Endodermal cell (in vitro differentiated cells): Measurements from ENCODE around the gene TOP2B. TPM values are rescaled to one million over a fixed set of nuclear protein-coding genes. Genes with fewer than 3 reads are reported as not detected.

Source experiments
- DNase-seq: peaks from one replicate; pipeline ENCODE4 v3.0.0-alpha.2; 2017
- H3K27ac ChIP-seq: 2 replicates; pipeline ENCODE4 v1.5.1; 2013; ENCODE audit warnings: mild to moderate bottlenecking, low read depth, low read length, moderate library complexity
- H3K27me3 ChIP-seq: 2 replicates; pipeline ENCODE4 v1.6.1; 2013; ENCODE audit warnings: mild to moderate bottlenecking, low read length, moderate library complexity; ENCODE audit not compliant: insufficient read depth, control insufficient read depth, poor library complexity, severe bottlenecking
- H3K36me3 ChIP-seq: 2 replicates; pipeline ENCODE4 v1.7.0; 2013; ENCODE audit warnings: mild to moderate bottlenecking, low read length, moderate library complexity; ENCODE audit not compliant: control insufficient read depth, insufficient read depth
- H3K4me1 ChIP-seq: one replicate; pipeline ENCODE4 v1.7.0; 2013; ENCODE audit warnings: low read length; ENCODE audit not compliant: control insufficient read depth, insufficient read depth
- H3K4me3 ChIP-seq: 2 replicates; pipeline ENCODE4 v1.5.1; 2013; ENCODE audit warnings: mild to moderate bottlenecking, low read length, moderate library complexity
- H3K9ac ChIP-seq: 2 replicates; pipeline ENCODE4 v1.6.1; 2013; ENCODE audit warnings: mild to moderate bottlenecking, low read length, moderate library complexity; ENCODE audit not compliant: poor library complexity, severe bottlenecking; ENCODE audit errors: extremely low read depth
- H3K9me3 ChIP-seq: 2 replicates; pipeline ENCODE4 v1.6.1; 2013; ENCODE audit warnings: mild to moderate bottlenecking, low read length, moderate library complexity; ENCODE audit not compliant: control insufficient read depth
- H3K27ac Mint-ChIP-seq: 2 replicates; pipeline ENCODE4 v1.8.0; 2020; ENCODE audit warnings: mixed read lengths
- H3K27me3 Mint-ChIP-seq: 2 replicates; pipeline ENCODE4 v1.8.0; 2021; ENCODE audit warnings: mild to moderate bottlenecking, mixed read lengths; ENCODE audit not compliant: insufficient read depth
- H3K36me3 Mint-ChIP-seq: 2 replicates; pipeline ENCODE4 v1.8.0; 2020; ENCODE audit warnings: low read depth, mixed read lengths
- H3K4me1 Mint-ChIP-seq: 2 replicates; pipeline ENCODE4 v1.8.0; 2020; ENCODE audit warnings: mixed read lengths
- H3K4me3 Mint-ChIP-seq: 2 replicates; pipeline ENCODE4 v1.8.0; 2020; ENCODE audit warnings: mild to moderate bottlenecking, moderate library complexity, mixed read lengths
- H3K9me3 Mint-ChIP-seq: 2 replicates; pipeline ENCODE4 v1.8.0; 2020; ENCODE audit warnings: mild to moderate bottlenecking, mixed read lengths
- CTCF ChIP-seq: fragments of 200-600 bp; sonication (generic); conservative IDR thresholded peaks from 2 replicates; pipeline ENCODE4 v1.5.0; 2021; ENCODE audit warnings: antibody characterized with exemption, mild to moderate bottlenecking
- WGBS, 2 experiments: methylation state at CpG; one replicate each; pipeline versions ENCODE4 v1.1.5 to v1.1.7; 2013; ENCODE audit warnings: missing lambda C conversion rate in 2 of 2, mixed read lengths in 1 of 2; ENCODE audit not compliant: insufficient coverage in 1 of 2, insufficient read length in 1 of 2; 5-methylcytosine and 5-hydroxymethylcytosine counted together
- total RNA-seq, 2 donors: library from RNA; stranded (reverse); fragmentation: NEBNext Ultra II Directional in 1 of 2; extraction: Animal tissue kit (Norgen Biotek cat#: 25700) in 1 of 2; gene quantifications; 2 replicates in 1 of 2; 3 replicates in 1 of 2; pipeline ENCODE4 v1.2.1, GENCODE V29; 2021

The TOP2B gene
- total RNA-seq, 2 donors from 2014 or later, result 182 to 209 TPM

- Histone ChIP-seq H3K4me1 (no peaks in the 10 kb centered on the region), H3K27me3 (no peaks in the 10 kb centered on the region), H3K4me3 (no peak overlapping the region), H3K27ac (no peak overlapping the region), H3K9me3 (no peaks in the 10 kb centered on the region), H3K9ac (no peak overlapping the region), H3K36me3 (no peaks in the 10 kb centered on the region)
- H3K4me3 Mint-ChIP-seq, result no peak overlapping the region
- peaks cover 5% of the 10 kb centered on the region for H3K4me1 Mint-ChIP-seq
- TF ChIP-seq CTCF, result no peak
- H3K36me3 Mint-ChIP-seq, result no peaks in the 10 kb centered on the region
- DNase-seq, result no peak
- 83 to 93% methylated on average over 1 of the region's 1 CpG for WGBS, 2 experiments
- H3K9me3 Mint-ChIP-seq, result no peaks in the 10 kb centered on the region
- no peaks in the 10 kb centered on the region for H3K27me3 Mint-ChIP-seq
- no peak overlapping the region for H3K27ac Mint-ChIP-seq
Observed at GRCh38 chr3:25687742-25688141, 23.0 kb upstream of the TOP2B start.

GRCh38 chr3:25686766-25687165 lies 22.1 kb upstream of the TOP2B start:
- Mint-ChIP-seq H3K9me3 (no peaks in the 10 kb centered on the region), H3K36me3 (no peaks in the 10 kb centered on the region), H3K27ac (no peak overlapping the region), H3K27me3 (no peaks in the 10 kb centered on the region), H3K4me3 (no peak overlapping the region), H3K4me1 (peaks cover 5% of the 10 kb centered on the region)
- no peaks in the 10 kb centered on the region for H3K36me3 ChIP-seq
- H3K4me1 ChIP-seq, result no peaks in the 10 kb centered on the region
- H3K27me3 ChIP-seq, result no peaks in the 10 kb centered on the region
- TF ChIP-seq CTCF, result no peak
- H3K27ac ChIP-seq, result no peak overlapping the region
- no peak overlapping the region for H3K9ac ChIP-seq
- DNase-seq, result no peak
- 89 to 94% methylated on average over 15 to 23 of the region's 23 CpGs for WGBS, 2 experiments
- H3K9me3 ChIP-seq, result no peaks in the 10 kb centered on the region
- H3K4me3 ChIP-seq, result no peak overlapping the region

GRCh38 chr3:25683882-25684281 lies 19.2 kb upstream of the TOP2B start:
- TF ChIP-seq CTCF, result no peak
- no peak for DNase-seq
- H3K4me3 Mint-ChIP-seq, result no peak overlapping the region

More at GRCh38 chr3:25683882-25684281, 19.2 kb upstream of the TOP2B start:
- H3K9me3 ChIP-seq, result no peaks in the 10 kb centered on the region
- H3K36me3 ChIP-seq, result no peaks in the 10 kb centered on the region
- H3K27me3 ChIP-seq, result no peaks in the 10 kb centered on the region
- no peak overlapping the region for H3K4me3 ChIP-seq
- WGBS, 2 experiments, result 82% methylated on average over 1 of the region's 2 CpGs; no CpG with 5 or more reads in 1 of the 2 experiments
- Mint-ChIP-seq H3K27me3 (no peaks in the 10 kb centered on the region), H3K27ac (no peak overlapping the region), H3K9me3 (no peaks in the 10 kb centered on the region), H3K36me3 (no peaks in the 10 kb centered on the region), H3K4me1 (peaks cover 5% of the 10 kb centered on the region)
- H3K4me1 ChIP-seq, result no peaks in the 10 kb centered on the region
- no peak overlapping the region for H3K27ac ChIP-seq
- H3K9ac ChIP-seq, result no peak overlapping the region
